Measurements from ENCODE around the gene CERS4.

DNA sequence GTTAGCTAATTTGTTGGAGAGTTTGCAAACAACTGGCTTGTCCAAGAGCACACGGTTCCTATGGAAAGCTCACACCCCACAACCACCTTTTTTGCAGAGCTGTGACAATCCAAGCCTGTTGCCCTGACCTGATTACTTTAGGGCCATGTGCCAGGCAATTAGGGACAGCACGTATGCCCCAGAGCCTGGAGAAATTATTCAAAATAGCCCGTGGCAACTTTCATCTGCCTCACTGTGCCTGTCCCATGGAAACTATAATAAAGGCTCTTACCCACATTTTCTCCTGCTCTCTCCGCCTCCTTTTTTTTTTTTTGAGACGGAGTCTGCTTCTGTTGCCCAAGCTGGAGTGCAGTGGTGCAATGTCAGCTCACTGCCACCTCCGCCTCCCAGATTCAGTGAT lies 41.2 kb upstream of the CERS4 start:
- TF ChIP-seq, protein P1, sequence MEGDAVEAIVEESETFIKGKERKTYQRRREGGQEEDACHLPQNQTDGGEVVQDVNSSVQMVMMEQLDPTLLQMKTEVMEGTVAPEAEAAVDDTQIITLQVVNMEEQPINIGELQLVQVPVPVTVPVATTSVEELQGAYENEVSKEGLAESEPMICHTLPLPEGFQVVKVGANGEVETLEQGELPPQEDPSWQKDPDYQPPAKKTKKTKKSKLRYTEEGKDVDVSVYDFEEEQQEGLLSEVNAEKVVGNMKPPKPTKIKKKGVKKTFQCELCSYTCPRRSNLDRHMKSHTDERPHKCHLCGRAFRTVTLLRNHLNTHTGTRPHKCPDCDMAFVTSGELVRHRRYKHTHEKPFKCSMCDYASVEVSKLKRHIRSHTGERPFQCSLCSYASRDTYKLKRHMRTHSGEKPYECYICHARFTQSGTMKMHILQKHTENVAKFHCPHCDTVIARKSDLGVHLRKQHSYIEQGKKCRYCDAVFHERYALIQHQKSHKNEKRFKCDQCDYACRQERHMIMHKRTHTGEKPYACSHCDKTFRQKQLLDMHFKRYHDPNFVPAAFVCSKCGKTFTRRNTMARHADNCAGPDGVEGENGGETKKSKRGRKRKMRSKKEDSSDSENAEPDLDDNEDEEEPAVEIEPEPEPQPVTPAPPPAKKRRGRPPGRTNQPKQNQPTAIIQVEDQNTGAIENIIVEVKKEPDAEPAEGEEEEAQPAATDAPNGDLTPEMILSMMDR (IDR thresholded peaks at IDR 0.05): no peak
- TF ChIP-seq POLR2A (IDR thresholded peaks at IDR 0.05): no peak

All from right lobe of liver (tissue), 4 donors.